HG03039 (cell line): ENCODE data around the gene GPR153.
"Not testable (repeated sequence)": the region's sequence is repeated elsewhere in the genome, so short reads cannot be mapped to it uniquely, and the experiment has no call there.

Experiments
- ATAC-seq: cut with Tn5 transposase; IDR thresholded peaks from one replicate; pipeline ENCODE4 v1.9.1; 2021; ENCODE audit warnings: mild to moderate bottlenecking, moderate library complexity; ENCODE audit not compliant: unreplicated experiment

Gene GPR153

DNA sequence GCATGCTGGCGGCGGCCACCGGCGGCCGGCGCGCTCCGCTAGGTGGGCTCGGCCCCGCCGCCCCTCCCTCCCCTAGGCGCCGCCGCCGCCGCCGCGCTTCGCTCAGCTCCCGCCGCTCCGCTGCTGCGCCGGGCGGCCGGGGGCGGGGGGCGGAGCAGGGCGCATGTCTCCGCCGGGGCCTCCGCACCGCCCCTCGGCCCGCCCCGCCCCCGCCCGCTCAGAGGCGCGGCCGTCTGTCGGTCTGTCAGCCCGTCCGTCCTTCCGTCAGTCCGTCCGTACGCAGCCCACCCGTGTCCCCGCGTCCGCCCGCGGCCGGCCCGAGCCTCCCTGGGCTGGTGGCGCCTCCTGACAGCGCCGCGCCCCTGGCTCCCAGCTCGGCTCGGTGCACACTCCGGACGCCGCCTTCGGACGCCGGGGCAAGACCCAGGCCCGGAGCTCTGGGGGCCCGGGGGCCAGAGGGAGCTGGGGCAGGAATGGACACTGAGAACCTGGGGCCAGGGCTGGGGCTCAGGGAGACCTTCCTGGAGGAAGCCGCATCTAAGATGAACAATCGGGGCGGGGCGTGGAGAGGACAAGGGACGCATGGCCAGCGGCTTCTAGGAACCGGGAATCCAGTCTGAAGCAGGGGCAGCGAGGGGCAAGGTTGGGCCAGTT is at the start of gene GPR153:
TSS of gene GPR153 (minus strand) at position 138 of the 654 bp plus-strand sequence. CDS start 6,193 bp downstream, outside the sequence.
- peak; percentile 35 for ATAC-seq

DNA sequence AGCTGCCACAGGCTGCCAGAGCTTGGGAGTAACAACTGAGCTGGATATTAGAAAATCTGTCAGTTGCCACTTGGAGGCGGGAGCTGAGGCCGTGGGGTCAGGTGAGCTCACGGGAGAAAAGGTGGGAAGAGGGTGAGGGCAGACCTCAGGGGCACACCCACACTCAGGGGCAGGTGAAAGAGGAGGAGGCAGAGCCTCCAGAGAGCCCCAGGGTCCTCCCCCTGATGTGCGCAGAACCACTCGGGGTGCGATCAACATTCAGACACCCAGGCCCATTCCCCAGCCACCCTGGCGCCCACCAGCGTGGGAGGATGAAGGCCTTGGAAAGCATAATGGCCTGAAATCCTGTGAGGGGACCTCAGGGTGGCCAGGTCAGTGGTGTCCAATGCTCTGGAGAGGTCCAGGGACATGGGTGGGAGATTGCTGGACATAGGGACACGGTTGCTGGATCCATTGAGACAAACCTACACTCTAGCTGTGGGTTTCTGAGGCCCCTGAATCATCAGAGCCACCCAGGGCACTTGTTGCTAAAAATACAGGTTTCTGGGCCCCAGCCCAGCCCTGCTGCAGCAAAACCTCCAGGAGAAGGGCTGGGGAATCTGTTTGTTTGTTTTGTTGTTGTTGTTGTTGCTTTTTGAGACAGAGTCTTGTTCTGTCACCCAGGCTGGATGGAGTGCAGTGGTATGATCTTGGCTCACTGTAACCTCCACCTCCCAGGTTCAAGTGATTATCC is 49.4 kb upstream of the GPR153 start:
- no peak for ATAC-seq

DNA sequence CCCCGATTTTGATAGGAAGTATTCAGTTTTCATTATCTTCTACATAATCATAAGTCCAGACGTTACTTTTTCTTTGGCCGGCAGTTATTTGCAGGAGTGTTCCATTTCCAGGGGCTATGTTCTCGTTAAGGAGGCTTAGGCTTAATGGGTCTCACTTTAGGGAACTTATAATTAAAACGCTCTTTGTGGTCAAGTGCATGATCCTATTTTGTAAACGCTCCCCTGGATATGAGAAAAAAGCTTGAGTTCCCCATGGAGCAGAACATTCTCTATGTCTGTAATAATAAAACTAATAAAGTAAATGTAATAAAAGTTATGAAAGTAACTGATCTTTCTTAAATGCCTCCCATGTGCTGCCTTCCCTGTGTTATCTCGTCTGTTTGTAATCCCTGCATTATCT is 48.7 kb upstream of the GPR153 start:
- ATAC-seq = no peak

DNA sequence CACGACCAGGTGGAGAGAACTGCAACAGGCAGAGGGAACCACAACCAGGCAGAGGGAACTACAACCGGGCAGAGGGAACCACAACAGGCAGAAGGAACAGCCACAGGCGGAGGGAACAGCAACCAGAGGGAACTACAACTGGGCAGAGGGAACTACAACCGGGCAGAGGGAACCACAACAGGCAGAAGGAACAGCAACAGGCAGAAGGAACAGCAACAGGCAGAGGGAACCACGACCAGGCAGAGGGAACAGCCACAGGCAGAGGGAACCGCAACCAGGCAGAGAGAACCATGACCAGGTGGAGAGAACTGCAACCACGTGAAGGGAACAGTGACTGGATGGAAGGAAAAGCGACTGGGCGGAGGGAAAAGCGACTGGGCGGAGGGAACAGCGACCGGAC is 47.6 kb upstream of the GPR153 start:
- ATAC-seq = no peak

DNA sequence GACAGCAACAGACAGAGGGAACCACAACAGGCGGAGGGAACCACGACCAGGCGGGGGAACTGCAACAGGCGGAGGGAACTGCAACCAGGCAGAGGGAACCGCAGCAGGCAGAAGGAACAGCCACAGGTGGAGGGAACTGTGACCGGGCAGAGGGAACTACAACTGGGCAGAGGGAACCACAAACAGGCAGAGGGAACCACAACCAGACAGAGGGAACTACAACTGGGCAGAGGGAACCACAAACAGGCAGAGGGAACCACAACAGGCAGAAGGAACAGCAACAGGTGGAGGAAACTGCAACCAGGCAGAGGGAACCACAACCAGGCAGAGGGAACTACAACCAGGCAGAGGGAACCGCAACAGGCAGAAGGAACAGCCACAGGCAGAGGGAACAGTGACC is 46.8 kb upstream of the GPR153 start:
- not testable (repeated sequence) for ATAC-seq

DNA sequence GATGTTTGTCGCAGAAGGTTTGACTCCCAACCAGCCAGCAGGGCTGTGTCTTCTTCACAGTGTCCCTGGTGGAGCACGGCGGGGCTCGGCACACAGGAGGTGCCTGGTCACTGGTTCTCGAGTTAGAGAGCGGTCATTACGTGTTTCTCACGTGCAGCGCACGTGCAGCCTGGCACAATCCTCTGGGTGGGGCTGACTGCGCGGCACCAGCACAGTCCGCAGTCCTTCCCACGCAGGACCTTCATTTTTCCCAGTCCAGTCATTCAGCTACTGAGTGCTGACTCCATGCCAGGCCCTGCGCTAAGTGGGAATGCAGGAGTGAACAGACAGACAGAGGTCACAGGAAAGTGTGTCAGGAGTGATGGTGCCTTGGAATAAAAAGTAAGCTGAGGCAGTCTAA is 46.2 kb upstream of the GPR153 start:
- ATAC-seq = no peak

DNA sequence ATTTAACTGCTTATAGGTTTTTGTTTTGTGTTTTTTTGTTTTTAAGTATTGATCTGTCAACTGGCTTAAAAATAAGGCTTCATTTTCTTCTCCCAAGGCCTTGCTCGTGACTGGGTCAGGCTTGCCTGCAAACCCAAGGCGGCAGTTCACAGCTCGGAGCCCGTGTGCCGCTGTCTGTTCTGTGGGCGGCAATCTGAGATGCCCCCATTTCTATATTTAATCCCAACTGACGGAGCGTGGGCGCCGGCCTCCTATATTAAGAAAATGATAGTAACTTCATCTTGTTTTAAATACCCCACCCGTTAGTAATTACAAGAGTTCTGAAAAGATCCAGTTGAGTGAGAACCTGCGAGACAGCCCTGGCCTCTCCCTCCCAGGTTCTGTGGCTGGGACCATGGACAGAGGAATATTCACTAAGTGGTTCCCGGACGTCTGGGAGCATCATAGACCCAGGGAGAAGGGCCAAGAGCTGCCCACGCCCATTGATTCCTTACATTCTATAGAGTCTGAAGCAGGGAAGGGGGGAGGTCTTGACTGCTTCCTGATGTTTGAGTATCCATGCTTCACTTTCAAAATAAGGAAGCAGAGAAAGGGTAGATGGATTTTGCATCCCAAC is 42.6 kb upstream of the GPR153 start:
- no peak for ATAC-seq

DNA sequence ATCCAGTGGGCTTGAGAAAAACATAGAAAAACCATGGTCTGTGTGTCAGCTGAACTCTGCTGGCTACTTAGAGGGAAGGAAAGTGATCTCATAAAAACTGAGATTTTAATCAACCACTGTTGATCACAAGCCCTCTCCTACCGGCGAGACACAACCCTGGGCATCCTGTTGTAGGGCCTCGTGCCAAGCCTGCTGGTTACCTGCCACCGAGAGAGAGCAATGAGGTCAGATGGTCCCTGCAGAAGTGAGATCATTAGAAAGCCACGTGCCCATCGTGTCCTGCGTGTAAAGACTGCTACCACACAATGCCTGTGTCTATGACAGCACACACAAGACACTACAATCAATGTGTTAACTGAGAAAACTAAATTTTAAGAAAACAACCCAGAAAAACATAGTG is 41.7 kb upstream of the GPR153 start:
- ATAC-seq = no peak

DNA sequence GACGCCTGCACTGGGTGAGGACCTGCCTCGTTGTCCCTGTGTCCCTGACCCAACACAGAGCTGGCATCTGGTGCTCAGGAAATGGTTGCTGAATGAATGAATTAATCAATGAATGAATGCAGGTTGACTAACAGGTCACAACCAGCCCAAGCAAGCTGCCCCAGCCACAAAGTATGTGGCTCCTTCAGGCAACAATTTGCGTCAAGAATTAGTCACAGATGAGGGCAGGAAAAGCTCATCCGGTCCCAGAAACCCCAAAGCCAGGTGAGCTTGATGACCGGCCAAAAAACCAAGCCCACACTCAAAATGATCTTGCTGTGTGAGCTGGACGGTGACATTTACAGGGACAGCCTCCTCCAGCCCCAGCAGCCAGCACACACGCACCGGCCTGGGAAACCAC is 40.6 kb upstream of the GPR153 start:
- no peak for ATAC-seq

DNA sequence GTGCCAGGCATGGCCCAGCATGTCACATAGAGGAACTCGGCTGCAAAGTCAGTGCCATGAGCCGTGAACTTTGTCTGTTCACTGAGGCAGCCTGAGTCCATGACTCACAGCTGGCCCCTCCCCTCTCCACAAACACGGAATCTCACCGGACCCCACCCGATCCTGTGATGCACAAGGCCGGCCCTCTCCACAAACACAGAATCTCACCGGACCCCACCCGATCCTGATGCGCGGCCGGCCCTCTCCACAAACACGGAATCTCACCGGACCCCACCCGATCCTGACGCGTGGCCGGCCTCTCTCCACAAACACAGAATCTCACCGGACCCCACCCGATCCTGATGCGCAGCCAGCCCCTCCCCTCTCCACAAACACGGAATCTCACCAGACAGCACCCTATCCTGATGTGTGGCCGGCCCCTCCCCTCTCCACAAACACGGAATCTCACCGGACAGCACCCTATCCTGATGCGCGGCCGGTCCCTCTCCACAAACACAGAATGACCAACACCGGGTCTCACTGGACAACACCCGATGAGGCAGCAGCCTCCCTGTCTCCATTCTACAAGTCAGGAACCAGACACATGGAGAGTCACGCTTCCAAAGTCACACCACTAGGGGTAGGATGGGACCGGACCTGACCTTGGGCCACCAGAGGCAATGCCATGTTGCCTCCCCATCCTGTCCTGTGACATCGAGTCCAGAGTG is 39.6 kb upstream of the GPR153 start:
- ATAC-seq = no peak

DNA sequence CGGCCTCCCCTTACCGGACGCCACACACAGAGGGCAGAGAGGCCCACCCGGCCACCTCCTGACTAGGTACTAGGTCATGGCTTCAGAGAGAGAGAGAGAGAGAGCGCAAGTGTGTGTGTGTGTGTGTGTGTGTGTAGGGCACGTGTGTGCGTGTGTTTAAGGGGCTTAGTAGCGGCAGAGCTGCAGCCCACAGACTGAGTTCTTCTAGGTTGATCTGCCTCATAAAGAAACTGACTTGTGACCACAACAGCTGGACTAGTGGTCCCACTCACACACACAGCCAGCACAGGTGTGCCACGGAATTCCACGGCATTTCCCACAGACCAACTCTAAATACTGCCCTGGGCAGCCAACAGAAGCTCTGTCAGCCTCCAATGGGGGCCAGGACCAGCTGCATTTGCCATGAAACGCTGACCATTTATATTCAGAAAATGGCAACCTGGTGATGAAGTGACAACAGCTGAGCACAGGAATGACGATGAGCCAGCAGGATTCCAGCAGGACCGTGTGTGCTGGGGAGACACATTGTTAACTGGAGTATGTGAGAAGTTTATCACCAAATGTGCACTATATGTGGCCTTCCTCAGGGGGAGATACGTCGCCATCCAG is 38.8 kb upstream of the GPR153 start:
- ATAC-seq = no peak

DNA sequence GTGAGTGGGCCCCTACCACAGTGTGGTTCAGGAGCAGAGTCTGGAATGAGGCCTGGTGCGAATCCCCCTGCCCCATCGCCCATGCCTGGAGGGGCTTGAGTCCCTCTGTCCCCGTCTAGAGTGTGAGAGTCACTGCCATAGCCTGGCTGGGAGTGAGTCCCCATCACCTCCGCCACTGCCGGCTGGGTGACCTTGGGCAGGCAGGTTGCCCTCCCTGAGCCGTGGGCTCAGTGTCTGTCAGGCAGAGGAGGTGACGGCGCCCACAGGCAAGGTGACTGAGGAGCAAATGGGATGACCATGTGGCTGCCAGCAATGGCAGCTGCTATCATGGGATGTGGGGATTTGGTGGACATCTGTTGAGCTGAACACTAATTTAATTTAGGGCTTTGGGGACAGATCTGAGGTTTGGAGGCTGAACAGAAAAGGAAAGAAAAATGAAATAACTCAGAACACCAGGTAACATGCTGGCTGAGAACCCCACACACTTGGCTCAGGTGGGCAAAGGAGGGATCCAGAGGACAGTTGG is 38.1 kb upstream of the GPR153 start:
- no peak for ATAC-seq

DNA sequence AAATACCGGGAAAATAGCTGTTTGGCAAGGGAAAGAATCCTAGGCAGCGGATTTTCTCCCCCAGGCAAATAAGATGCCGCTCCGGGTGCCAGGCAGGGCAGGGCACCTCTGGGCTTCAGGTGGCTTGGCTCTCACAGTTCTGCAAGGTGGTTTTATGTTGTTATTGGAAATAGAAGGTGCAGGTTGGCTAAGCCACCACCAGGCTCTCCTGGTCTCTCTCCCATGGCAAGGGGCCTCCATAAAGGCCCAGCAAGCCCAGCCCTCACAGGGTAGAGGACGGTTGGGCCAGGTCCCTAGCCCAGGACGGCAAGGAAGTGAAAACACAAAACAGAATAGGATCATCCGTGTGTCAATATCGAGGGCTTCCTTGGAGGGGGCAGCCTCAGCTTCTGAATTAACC is 37.6 kb upstream of the GPR153 start:
- ATAC-seq = no peak

DNA sequence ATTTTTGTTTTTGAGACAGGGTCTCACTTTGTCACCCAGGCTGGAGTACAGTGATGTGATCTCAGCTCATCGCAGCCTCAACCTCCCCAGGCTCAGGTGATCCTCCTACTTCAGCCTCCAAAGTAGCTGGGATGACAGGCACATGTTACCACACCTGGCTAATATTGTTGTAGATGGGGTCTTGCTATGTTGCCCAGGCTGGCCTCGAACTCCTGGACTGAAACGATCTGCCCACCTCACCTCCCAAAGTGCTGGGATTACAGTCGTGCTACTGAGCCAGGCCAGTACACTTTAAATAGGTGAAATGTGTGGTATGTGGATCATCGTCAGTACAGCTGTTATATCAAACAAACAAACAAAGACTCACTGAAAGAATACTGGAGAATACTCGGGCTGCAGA is 35.0 kb upstream of the GPR153 start:
- ATAC-seq = no peak

DNA sequence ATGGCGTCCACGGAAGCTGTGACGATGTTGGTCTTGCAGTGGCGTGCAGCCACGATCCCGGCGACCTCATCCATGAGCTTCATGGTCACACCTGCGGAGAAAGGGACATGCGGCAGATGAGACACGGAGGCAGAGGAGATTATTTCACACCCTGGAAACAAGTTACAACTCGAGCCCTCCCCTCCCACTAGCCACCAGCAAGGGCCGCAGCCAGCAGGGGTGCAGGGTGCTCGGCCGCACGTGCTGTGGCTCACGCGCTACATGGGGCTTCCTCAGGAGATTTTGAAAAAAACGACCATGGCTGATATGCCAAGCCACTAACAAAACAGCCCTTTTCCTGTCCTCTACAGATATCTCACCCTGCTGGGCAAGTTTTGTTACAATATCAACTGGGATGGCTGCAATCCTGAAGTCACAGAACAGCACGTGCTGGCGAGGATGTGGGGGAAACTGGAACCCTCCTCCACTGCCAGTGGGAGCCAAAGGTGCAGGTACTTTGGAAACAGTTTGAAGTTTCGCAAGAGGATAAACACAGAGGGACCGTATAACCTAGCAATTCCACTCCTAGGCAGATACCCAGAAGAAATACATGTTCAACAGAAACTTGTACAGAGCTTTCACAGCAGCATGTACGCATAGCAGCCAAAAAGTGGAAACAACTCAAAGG is 34.1 kb upstream of the GPR153 start:
- no peak for ATAC-seq

DNA sequence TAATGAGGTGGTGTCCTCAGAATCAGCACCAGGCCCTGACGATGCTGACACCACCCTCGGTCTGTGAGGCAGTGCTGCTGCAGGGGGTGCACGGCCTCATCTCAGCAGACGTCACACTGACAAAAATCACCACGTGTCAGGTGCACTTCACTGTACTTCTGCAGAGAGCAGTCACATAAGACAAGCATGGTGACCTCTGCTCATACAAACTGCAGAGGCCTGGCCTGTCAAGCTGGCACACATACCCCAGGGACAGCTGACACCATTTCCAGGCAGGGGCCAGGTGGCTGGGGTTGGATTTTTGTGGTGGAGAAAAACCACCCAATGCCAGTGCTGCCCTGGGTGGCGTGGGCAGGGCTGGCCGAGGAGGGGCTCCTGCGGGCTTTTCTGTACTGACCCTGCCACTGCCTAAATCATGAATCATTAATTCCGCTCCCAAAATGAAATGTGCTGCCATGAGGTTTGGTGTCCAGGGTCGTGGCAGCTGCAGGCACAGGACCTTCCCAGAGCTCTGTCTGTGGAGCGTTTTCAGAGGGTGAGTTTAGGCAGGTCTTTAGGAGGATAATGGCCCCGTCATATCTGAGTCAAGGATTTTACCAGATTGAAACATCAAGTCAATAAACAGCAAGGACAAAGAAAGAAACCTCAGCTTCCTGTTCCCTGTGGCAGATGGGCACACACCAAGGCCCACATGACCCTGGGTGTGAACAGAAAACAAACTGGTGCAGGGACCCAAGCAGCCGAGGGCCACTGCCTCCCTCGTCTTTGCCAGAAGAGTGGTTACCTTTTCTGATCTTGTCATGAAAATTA is 33.4 kb upstream of the GPR153 start:
- no peak for ATAC-seq

DNA sequence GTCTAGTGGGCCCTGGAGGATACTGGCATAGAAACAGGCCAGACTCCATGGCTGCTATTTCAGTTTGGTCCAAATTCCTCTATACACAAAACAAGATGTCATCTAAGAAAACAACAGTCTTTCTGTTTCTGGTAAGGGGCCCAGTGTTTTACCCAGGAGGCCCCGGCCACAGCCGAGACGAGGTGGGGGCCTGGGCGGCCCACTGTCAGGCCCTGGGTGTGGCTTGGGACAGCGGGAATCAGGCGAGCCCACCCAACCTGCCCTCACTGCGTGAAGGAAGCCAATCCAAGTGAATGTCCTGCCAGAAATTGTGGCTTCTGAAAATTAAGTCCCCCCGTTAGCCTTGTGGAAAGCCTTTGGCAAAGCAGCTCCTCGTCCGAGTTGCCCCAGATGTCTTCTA is 31.2 kb upstream of the GPR153 start:
- no peak for ATAC-seq

DNA sequence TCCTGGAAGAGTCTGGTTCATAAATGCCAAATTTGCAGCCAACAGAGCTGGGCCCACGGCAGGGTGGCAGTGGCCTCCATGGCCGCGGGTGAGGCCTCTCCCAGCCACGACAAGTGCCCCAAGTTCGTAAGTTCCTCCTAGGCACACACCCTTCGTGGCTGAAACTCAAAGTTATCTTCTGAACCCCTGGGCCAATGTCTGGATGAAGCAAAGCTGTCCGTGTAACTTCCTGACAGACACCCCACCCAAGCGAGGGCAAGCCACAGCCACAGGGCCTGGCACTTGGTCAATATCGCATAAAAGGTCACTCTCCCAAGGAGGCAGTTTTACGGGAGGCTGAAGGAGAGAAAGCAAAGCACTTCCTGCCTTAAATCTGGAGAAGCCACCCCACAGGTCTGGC is 27.8 kb upstream of the GPR153 start:
- no peak for ATAC-seq

DNA sequence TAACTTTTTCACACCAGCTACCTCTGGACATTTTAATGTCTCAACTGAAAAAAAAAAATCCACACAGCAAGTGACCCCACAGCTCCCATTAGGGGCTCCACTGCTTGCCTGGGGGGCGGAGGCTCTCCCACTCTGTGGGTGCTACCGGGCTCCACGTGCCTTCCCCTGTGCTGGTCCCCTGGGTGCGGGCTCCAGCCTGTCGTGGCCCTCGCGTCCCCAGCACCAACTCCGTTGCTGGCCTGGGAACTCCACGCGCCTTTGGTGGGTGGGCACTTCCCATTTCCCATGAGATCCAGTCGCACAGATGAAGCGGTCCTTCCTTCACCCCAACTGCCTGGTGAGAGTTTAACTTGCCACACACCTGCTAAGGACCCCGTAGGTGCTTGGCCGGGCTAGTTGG is 27.1 kb upstream of the GPR153 start:
- no peak for ATAC-seq

DNA sequence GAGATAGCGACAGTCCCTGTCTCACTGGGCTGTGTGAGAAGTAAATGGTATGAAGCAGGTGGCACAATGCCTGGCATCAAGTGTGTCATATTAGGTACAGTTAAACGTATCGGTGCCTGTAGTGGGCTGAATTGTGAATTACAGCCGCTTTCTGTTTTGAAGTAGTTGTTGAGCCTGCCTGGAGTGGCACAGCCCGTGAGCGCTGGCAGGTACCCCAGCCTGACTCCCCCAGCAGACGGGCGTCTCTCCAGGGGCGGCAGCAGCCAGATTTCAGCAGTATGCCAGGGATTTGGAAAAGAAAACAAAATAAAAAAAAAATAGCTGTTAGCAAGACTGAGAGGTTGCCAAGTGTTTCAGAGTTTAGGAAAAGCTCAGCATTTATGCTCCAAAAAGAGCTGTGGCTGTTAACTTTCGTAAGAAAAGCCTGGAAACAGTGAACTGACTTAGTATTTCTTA is 26.6 kb upstream of the GPR153 start:
- ATAC-seq = no peak
